Medulla oblongata (tissue), 1 donor: ENCODE measurements around the gene KLB.
"Not testable (repeated sequence)": the region's sequence is repeated elsewhere in the genome, so short reads cannot be mapped to it uniquely, and the experiment has no call there.

Source experiments
- DNase-seq: peaks from one replicate; pipeline ENCODE4 v3.0.0-alpha.2; 2015; ENCODE audit errors: extremely low spot score

The KLB gene

DNA sequence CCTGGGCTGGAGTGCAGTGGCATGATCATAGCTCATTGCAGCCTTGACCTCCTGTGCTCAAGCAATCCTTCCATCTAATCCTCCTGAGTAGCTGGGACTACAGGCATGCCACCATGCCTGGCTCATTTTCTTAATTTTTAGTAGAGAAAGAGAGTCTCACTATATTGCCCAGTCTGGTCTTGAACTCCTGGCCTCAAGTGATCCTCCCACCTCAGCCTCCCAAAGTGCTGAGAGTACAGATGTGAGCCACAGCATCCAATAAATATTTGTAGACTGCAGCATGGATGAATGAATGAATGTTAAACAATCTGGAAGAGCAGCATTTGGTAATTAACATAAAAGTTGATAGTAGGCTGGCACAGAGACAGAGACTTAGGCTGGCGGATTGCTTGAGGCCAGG is 20.0 kb downstream of the KLB start:
- no peak for DNase-seq

- no peak for DNase-seq
Observed at GRCh38 chr4:39427520-39428114, 20.9 kb downstream of the KLB start.

DNA sequence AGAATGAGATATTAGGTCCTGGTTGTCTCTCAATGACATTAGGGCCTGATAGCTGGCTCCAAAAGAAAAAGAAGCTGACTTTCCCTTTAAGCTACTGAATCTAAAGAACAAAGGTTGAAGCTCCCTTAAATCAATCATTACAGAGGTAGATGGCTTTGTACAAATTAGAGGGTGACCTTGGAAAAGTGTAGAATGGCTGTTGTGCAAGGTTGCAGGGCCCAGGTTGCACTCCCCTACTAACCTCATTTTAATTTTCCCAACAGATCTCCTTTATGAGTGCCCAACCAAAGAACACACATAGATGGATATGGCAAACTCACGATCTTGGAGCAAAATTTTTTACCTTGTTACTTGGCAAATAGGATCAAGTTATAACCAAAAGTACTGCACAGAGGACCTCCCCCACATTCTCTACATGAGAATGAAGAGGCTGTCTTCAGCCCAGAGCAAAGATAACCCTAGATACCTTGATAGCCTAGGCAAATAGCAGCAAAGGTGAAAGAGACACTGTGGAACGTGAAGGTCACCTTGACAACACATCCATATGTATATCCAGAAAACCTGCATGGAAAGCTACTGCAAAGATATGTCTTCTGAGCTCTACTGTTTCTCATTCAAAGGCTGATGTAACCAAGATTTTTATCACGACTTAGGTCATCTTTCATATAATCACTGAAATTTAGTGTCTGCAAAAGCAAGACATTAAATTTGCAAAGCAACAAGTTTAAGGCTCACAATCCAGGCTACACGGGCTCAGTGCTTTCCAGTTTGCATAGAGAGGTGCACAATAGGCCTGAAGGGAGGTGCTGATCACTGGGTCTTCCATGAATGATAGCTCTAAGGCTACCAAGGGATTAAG is 23.0 kb downstream of the KLB start:
- DNase-seq = no peak

DNA sequence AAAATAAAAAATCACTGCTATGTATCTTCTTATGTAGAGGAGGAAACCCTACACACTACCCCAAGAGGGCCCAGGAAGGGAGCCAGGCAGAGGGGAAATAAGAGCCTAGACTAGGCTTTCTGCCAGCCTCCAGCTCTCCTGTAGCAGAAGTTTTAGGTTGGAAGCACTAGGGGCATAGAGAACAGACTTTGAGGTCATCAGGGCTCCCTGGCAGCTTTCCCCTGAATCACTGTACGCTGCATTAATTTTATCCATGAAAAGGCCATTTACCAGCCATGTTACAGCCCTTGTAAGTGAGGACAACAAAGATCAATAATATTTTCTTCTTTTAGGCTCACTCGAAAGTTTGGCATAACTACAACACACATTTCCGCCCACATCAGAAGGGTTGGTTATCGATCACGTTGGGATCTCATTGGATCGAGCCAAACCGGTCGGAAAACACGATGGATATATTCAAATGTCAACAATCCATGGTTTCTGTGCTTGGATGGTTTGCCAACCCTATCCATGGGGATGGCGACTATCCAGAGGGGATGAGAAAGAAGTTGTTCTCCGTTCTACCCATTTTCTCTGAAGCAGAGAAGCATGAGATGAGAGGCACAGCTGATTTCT is 27.3 kb downstream of the KLB start:
- DNase-seq = no peak

GRCh38 chr4:39435659-39436563 is 29.2 kb downstream of the KLB start:
- no peak for DNase-seq

- no peak for DNase-seq
Observed at GRCh38 chr4:39441593-39441992, 34.9 kb downstream of the KLB start.

GRCh38 chr4:39442998-39443397 is 36.3 kb downstream of the KLB start:
- no peak for DNase-seq

DNA sequence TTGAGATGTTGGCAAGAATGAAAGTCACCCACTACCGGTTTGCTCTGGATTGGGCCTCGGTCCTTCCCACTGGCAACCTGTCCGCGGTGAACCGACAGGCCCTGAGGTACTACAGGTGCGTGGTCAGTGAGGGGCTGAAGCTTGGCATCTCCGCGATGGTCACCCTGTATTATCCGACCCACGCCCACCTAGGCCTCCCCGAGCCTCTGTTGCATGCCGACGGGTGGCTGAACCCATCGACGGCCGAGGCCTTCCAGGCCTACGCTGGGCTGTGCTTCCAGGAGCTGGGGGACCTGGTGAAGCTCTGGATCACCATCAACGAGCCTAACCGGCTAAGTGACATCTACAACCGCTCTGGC is 39.7 kb downstream of the KLB start:
- no peak for DNase-seq

- no peak for DNase-seq
Observed at GRCh38 chr4:39446842-39447573, 40.3 kb downstream of the KLB start.

- DNase-seq = no peak
Observed at GRCh38 chr4:39450618-39451017, 43.9 kb downstream of the KLB start.

DNA sequence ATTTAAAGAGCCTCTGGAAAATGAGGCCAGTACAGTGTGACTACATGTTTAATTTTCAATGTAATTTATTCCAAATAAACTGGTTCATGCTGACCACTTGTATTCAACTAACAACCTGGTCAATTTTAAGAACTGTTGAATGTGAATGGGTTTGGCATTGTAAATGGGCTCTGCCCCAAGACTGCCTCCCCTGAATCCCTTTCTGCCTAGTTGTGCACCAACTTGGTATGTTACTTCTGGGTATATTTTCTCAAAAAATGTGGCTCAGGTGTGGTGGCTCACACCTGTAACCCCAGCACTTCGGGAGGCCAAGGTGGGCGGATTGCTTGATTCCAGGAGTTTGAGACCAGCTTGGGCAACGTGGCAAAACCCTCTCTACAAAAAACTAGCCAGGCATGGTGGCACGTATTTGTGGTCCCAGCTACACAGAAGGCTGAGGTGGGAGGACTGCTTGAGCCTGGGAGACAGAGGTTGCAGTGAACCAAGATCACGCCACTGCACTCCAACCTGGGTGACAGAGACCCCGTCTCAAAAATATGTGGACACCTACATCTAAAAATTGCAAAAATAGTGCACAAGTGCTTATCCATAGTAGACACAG is 44.8 kb downstream of the KLB start:
- DNase-seq = no peak

DNA sequence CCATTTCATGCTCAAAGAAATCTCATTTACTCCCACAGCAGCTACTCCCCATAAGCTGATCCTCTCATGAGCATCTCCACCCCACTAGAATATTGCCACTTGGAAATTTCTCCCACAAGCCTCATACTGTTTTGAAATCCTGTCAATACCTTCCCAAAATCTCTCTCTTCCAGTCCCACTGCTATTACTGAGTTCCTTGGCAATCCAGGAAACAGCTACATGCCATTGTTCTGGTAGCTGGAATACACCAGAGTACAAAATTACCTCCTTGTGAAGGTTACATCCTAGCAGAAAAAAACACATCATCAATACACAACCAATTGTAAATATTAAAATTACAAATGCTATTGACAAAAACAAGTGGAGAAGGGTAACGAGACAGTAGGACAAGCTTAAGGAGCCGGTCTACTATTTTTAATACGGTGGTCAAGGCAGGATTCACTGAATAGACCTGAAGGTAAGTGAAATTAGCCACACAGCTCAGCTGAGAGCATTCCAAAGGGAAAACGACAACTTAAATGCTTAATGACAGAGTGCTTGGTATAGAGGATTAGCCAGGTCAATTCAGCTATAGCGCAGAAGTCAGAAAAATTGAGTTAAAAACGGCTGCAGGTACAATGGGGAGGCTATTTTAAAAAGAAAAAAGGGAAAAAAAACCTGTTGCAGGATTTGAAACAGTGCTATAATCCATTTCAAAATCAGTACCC is 45.6 kb downstream of the KLB start:
- DNase-seq = no peak

DNA sequence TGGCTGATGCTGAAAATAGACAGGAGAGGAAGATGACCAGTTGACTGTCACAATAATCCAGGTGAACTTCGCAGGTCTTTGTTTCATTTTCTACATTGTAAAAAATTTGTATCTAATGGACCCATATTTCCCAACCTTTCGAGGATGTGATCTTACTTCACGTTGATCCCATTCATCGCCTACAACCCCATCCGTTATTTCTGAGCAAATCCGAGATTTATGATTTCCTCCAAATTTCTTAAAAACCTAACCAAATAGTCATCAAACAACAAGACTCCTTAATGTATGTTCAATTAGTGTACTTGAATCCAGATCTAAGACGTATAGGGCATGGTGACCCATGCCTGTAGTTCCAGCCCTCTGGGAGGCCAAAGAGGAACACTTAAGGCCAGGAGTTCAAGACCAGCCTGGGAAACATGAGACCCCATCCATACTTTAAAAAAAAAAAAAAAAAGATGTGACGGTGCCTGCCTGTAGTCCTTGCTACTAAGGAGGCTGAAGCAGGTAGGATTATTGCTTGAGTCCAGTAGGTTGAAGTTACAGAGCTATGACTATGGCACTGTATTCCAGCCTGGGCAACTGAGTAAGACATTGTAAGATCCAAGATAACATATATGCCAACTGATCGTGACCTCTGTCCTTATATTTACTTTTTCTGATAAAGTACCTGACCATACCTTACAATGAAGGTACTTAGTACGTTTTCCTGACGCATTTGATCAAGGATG is 46.3 kb downstream of the KLB start:
- DNase-seq = no peak

DNA sequence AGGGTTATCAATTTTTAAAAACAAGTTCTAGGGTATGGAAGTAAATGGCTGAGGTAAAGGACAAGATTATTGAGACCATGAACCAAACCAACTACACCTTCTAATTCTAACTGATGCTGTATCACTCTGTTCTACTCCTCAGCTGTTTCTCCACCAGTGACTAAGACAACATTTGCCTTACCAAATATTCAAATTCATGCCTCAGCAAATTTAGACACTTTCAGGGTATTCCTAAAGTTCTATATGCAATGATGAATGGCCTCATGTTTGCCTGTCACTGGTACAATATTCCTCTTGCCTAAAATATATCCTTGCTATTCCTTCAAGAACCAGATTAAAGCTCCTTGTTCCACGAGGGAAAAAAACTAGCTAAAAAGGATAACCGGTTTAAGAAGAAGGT is 47.0 kb downstream of the KLB start:
- DNase-seq = no peak

- DNase-seq = no peak
Observed at GRCh38 chr4:39455486-39455885, 48.8 kb downstream of the KLB start.

GRCh38 chr4:39456946-39457763 is 50.4 kb downstream of the KLB start:
- DNase-seq = no peak

DNA sequence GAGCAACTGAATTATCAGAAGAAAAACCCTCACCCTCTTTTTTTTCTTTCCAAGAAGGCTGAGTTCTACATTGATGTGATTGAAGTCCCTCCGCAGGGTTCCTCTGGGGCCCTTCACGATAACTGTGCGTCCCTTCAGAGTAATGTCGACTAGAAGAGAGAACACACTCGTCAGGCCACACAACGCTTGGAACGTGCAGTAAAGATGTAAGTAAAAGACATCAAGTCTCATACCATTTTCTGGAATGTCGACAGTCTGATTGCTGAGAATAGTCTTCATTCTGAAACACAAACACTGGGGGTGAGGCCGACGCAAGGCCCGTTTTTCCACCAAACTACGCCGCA is 51.4 kb downstream of the KLB start:
- DNase-seq = not testable (repeated sequence)

- peak; percentile 96 for DNase-seq
Observed at GRCh38 chr4:39458505-39459300, 52.0 kb downstream of the KLB start, which contains the start of the genes LIAS and RPL9. Gene LIAS (plus strand): TSS chr4:39459056. CDS start chr4:39459118, 62 bp downstream. Gene RPL9 (minus strand): TSS chr4:39458922. CDS start chr4:39458439, 483 bp downstream.
